NCI-H526 treated with DMSO at 0.1 percent for 48 hours (cell line): ENCODE measurements around the gene BABAM2.
"Not testable (repeated sequence)": the region's sequence is repeated elsewhere in the genome, so short reads cannot be mapped to it uniquely, and the experiment has no call there.

Experiments used
- DNase-seq: peaks from one replicate; lab custom pipeline; 2025; lab: John Stamatoyannopoulos, UW

The BABAM2 gene

GRCh38 chr2:28248511-28248910, 358.0 kb downstream of the BABAM2 start:
- DNase-seq: no peak

- no peak for DNase-seq
These were observed 359.5 kb downstream of the BABAM2 start for GRCh38 chr2:28250006-28250405.

GRCh38 chr2:28251337-28251736, 360.8 kb downstream of the BABAM2 start:
- DNase-seq: no peak

- DNase-seq: no peak
These were observed 361.8 kb downstream of the BABAM2 start for GRCh38 chr2:28252311-28252710.

GRCh38 chr2:28253543-28253942, 363.0 kb downstream of the BABAM2 start:
- no peak for DNase-seq

GRCh38 chr2:28255231-28255630, 364.7 kb downstream of the BABAM2 start:
- not testable (repeated sequence) for DNase-seq

GRCh38 chr2:28257182-28257581, 366.7 kb downstream of the BABAM2 start:
- no peak for DNase-seq

GRCh38 chr2:28259226-28259625, 368.7 kb downstream of the BABAM2 start:
- DNase-seq: not testable (repeated sequence)

- DNase-seq: peak; percentile 68
These were observed 373.2 kb downstream of the BABAM2 start for GRCh38 chr2:28263690-28264089.

- no peak for DNase-seq
These were observed 376.8 kb downstream of the BABAM2 start for GRCh38 chr2:28267282-28267681.

GRCh38 chr2:28268386-28268785, 377.9 kb downstream of the BABAM2 start:
- no peak for DNase-seq

- no peak for DNase-seq
These were observed 378.7 kb downstream of the BABAM2 start for GRCh38 chr2:28269019-28269784.

- DNase-seq: no peak
These were observed 380.1 kb downstream of the BABAM2 start for GRCh38 chr2:28270456-28271152.

GRCh38 chr2:28271231-28271918, 380.8 kb downstream of the BABAM2 start:
- no peak for DNase-seq

- no peak for DNase-seq
These were observed 381.4 kb downstream of the BABAM2 start for GRCh38 chr2:28271919-28272250.

GRCh38 chr2:28273751-28274150, 383.2 kb downstream of the BABAM2 start:
- no peak for DNase-seq

- DNase-seq: no peak
These were observed 384.6 kb downstream of the BABAM2 start for GRCh38 chr2:28274911-28275685.

GRCh38 chr2:28276076-28276618, 385.6 kb downstream of the BABAM2 start:
- no peak for DNase-seq

GRCh38 chr2:28276807-28277206, 386.3 kb downstream of the BABAM2 start:
- no peak for DNase-seq

- no peak for DNase-seq
These were observed 386.9 kb downstream of the BABAM2 start for GRCh38 chr2:28277466-28277865.

GRCh38 chr2:28279371-28279770, 388.8 kb downstream of the BABAM2 start:
- no peak for DNase-seq

GRCh38 chr2:28280619-28281018, 390.1 kb downstream of the BABAM2 start:
- no peak for DNase-seq
